Amniotic stem cell (primary cell): ENCODE measurements around the gene KLHL13.

ENCODE experiments used
- DNase-seq: peaks from one replicate; lab custom pipeline; 2025; lab: John Stamatoyannopoulos, UW

Gene KLHL13

GRCh38 chrX:117854806-117855205, 261.8 kb downstream of the KLHL13 start:
- DNase-seq: no peak

- DNase-seq: no peak
Measured at GRCh38 chrX:117851025-117851424, 265.6 kb downstream of the KLHL13 start.
